Measurements from ENCODE around the gene TNFSF4. TPM values are rescaled to one million over a fixed set of nuclear protein-coding genes. Genes with fewer than 3 reads are reported as not detected.

TNFSF4 gene
- total and polyA plus RNA-seq, 2 donors from 2014 or later, result 0.58 to 1.3 TPM

DNA sequence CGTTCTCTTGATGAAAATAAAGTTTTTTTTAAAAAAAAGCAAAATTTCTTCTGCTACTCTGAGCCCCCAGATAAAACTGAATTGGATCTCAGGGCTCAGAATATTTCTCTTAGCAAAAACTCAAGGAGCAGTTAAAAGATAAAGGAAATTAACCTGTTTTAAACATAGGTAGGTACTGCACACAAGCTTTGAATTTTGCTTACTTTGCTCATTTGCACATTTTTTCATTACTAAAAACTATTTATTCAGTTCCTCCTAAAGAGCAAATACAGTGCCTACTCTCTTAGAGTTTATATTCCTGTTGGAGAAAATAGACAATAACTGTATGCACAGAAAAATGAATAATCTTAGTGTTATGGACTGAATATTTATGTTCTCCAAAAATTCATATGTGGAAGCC, 13.0 kb upstream of the TNFSF4 start:
- no peak overlapping the region for H3K9ac ChIP-seq (ENCODE audit: low read length in 3 of 3)
- H3K36me3 ChIP-seq (ENCODE audit: control insufficient read depth in 2 of 3, insufficient read depth in 3 of 3, low read length in 3 of 3), result no peaks in the 10 kb centered on the region
- no peaks in the 10 kb centered on the region for H3K4me1 ChIP-seq (ENCODE audit: control insufficient read depth in 2 of 3, insufficient read depth in 2 of 3, low read depth in 1 of 3, low read length in 3 of 3)
- no peak overlapping the region for H3K27ac ChIP-seq (ENCODE audit: low read depth in 2 of 2, low read length in 2 of 2)
- H3K27me3 ChIP-seq (ENCODE audit: control insufficient read depth, insufficient read depth, low read length), result no peaks in the 10 kb centered on the region
- no peak for FAIRE-seq
- no peaks in the 10 kb centered on the region for H3K9me3 ChIP-seq (ENCODE audit: control insufficient read depth in 2 of 3, insufficient read depth in 1 of 3, low read length in 3 of 3)
- no peak for DNase-seq
- intact Hi-C loops (cut with DNase I), result no loop called here
- TF ChIP-seq, protein P1, sequence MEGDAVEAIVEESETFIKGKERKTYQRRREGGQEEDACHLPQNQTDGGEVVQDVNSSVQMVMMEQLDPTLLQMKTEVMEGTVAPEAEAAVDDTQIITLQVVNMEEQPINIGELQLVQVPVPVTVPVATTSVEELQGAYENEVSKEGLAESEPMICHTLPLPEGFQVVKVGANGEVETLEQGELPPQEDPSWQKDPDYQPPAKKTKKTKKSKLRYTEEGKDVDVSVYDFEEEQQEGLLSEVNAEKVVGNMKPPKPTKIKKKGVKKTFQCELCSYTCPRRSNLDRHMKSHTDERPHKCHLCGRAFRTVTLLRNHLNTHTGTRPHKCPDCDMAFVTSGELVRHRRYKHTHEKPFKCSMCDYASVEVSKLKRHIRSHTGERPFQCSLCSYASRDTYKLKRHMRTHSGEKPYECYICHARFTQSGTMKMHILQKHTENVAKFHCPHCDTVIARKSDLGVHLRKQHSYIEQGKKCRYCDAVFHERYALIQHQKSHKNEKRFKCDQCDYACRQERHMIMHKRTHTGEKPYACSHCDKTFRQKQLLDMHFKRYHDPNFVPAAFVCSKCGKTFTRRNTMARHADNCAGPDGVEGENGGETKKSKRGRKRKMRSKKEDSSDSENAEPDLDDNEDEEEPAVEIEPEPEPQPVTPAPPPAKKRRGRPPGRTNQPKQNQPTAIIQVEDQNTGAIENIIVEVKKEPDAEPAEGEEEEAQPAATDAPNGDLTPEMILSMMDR (IDR thresholded peaks at IDR 0.05; ENCODE audit: borderline replicate concordance, extremely low read depth, insufficient read depth), result no peak
- no peak overlapping the region for H3K4me3 ChIP-seq (ENCODE audit: low read length in 3 of 3)

DNA sequence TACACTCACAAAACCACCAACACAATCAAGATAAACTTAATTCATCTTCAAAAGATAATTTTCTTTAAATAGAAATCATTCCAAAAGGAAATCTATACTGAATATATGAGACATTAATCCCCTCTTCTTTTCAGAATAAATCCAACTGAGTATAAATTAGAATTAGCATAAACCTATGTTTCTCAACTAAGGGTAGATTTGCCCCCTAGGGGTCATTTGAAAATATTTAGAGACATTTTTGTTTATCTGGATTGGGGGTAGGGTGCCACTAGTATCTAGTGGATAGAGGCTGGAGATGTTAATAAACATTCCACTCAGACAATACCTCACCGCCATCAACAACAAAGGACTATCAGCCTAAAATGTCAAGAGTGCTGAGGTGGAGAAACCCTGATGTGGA, 6.5 kb upstream of the TNFSF4 start:
- TF ChIP-seq, protein P1 (IDR thresholded peaks at IDR 0.05; ENCODE audit: borderline replicate concordance, extremely low read depth, insufficient read depth), result no peak
- intact Hi-C loops (cut with DNase I), result no loop called here
- no peaks in the 10 kb centered on the region for H3K9me3 ChIP-seq (ENCODE audit: control insufficient read depth in 2 of 3, insufficient read depth in 1 of 3, low read length in 3 of 3)
- H3K4me1 ChIP-seq (ENCODE audit: control insufficient read depth in 2 of 3, insufficient read depth in 2 of 3, low read depth in 1 of 3, low read length in 3 of 3), result no peaks in the 10 kb centered on the region
- FAIRE-seq (no peak), DNase-seq (no peak)
- H3K4me3 ChIP-seq (ENCODE audit: low read length in 3 of 3), result no peak overlapping the region
- no peaks in the 10 kb centered on the region for H3K36me3 ChIP-seq (ENCODE audit: control insufficient read depth in 2 of 3, insufficient read depth in 3 of 3, low read length in 3 of 3)
- H3K9ac ChIP-seq (ENCODE audit: low read length in 3 of 3), result no peak overlapping the region
- no peaks in the 10 kb centered on the region for H3K27me3 ChIP-seq (ENCODE audit: control insufficient read depth, insufficient read depth, low read length)
- no peak overlapping the region for H3K27ac ChIP-seq (ENCODE audit: low read depth in 2 of 2, low read length in 2 of 2)

DNA sequence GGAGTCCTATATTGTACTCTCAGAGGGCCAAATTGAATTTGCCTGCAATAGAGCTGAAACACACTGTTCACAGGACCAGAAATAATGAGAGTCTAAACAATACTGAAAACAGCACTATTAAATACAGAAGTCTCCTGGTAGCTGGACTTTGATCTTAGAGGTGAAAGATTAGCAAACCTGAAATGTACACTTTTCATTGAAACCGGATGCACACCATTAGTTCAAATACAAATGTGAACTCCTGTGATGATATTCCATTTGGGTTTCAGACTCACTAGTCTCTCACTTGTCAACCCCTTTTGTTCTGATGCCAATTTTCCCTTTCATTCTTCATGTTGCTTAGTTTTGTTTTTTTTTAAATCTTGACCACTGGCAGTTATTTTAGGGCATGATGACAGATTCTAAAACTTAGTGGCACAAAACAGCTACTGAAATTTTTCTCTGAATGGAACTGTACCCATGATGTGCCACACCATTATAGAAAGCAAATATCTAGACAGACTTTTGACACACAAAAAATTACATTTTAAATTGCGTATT, 5.9 kb upstream of the TNFSF4 start:
- TF ChIP-seq, protein P1 (IDR thresholded peaks at IDR 0.05; ENCODE audit: borderline replicate concordance, extremely low read depth, insufficient read depth), result no peak
- Histone ChIP-seq H3K9ac (ENCODE audit: low read length in 3 of 3) (no peak overlapping the region), H3K36me3 (ENCODE audit: control insufficient read depth in 2 of 3, insufficient read depth in 3 of 3, low read length in 3 of 3) (no peaks in the 10 kb centered on the region), H3K9me3 (ENCODE audit: control insufficient read depth in 2 of 3, insufficient read depth in 1 of 3, low read length in 3 of 3) (no peaks in the 10 kb centered on the region), H3K27ac (ENCODE audit: low read depth in 2 of 2, low read length in 2 of 2) (no peak overlapping the region), H3K27me3 (ENCODE audit: control insufficient read depth, insufficient read depth, low read length) (no peaks in the 10 kb centered on the region), H3K4me1 (ENCODE audit: control insufficient read depth in 2 of 3, insufficient read depth in 2 of 3, low read depth in 1 of 3, low read length in 3 of 3) (no peaks in the 10 kb centered on the region), H3K4me3 (ENCODE audit: low read length in 3 of 3) (no peak overlapping the region)
- intact Hi-C loops (cut with DNase I), result no loop called here
- DNase-seq (no peak), FAIRE-seq (no peak)

DNA sequence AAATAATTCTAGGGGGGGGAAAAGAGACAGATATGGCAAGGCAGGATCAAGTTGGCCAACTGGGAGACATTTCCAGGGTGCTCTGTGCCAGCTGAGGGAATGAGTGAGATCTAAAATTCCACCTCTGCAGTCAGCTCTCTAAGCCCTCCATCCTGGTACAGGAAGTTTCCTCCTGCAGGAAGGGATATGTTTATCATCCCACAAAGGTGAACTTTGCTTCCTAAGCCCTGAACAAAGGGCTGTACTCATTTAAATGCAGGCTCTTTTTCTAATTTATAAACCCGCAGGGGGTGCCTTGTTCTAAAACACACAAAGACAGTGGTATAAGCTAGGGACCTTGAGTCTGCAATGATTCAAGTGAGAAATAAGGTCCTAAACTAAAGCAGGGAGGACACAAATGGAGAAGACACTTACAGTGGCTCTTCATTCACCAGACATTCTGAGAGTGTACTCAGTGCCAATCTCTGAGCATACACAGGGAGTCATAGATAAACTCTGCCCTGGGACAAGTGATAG, 3.6 kb upstream of the TNFSF4 start:
- H3K9me3 ChIP-seq (ENCODE audit: control insufficient read depth in 2 of 3, insufficient read depth in 1 of 3, low read length in 3 of 3), result no peaks in the 10 kb centered on the region
- no peaks in the 10 kb centered on the region for H3K4me1 ChIP-seq (ENCODE audit: control insufficient read depth in 2 of 3, insufficient read depth in 2 of 3, low read depth in 1 of 3, low read length in 3 of 3)
- FAIRE-seq (no peak), DNase-seq (no peak)
- no peaks in the 10 kb centered on the region for H3K27me3 ChIP-seq (ENCODE audit: control insufficient read depth, insufficient read depth, low read length)
- H3K4me3 ChIP-seq (ENCODE audit: low read length in 3 of 3), result no peak overlapping the region
- no peaks in the 10 kb centered on the region for H3K36me3 ChIP-seq (ENCODE audit: control insufficient read depth in 2 of 3, insufficient read depth in 3 of 3, low read length in 3 of 3)
- intact Hi-C loops (cut with DNase I), result no loop called here
- no peak overlapping the region for H3K27ac ChIP-seq (ENCODE audit: low read depth in 2 of 2, low read length in 2 of 2)
- TF ChIP-seq, protein P1 (IDR thresholded peaks at IDR 0.05; ENCODE audit: borderline replicate concordance, extremely low read depth, insufficient read depth), result no peak
- H3K9ac ChIP-seq (ENCODE audit: low read length in 3 of 3), result no peak overlapping the region

Data from kidney (tissue), 14 donors.